SK-N-SH (cell line): Measurements from ENCODE around the gene C10orf120. TPM values are rescaled to one million over a fixed set of nuclear protein-coding genes. Genes with fewer than 3 reads are reported as not detected.

Experiments
- CTCF ChIA-PET: fragments of 300-600, 350-600 bp; formaldehyde crosslinking; extraction: SDS; loops from one replicate; lab custom pipeline; 2021; lab: Yijun Ruan, JAX
- POLR2A ChIA-PET: fragments of 350-600 bp; sonication (Branson Sonifier 250); formaldehyde crosslinking; extraction: SDS; loops from one replicate; lab custom pipeline; 2020; ENCODE audit warnings: antibody characterized with exemption, inconsistent platforms; lab: Yijun Ruan, JAX
- DNase-seq: peaks from one replicate; pipeline ENCODE4 v3.0.0; 2012
- H2AFZ ChIP-seq: fragments of 200-600 bp; sonication (generic); 2 replicates; pipeline ENCODE4 v1.8.1; 2016; ENCODE audit warnings: antibody characterized with exemption, mild to moderate bottlenecking, low read depth
- H3F3A ChIP-seq: fragments of 200-600 bp; sonication (generic); replicated peaks from 2 replicates; pipeline ENCODE3; 2016; ENCODE audit warnings: antibody characterized with exemption, mild to moderate bottlenecking; ENCODE audit not compliant: insufficient read depth
- H3K27ac ChIP-seq, 2 experiments: fragments of 200-500 bp in 1 of 2; fragments of 200-600 bp in 1 of 2; sonication (Bioruptor generic) in 1 of 2; sonication (generic), shearing (Covaris generic) in 1 of 2; 2 replicates each; pipeline versions ENCODE4 v1.5.1 to v1.6.1; 2014 to 2016; ENCODE audit warnings: low read depth in 2 of 2, inconsistent platforms in 1 of 2, low read length in 1 of 2, mild to moderate bottlenecking in 1 of 2, mixed read lengths in 1 of 2
- H3K27me3 ChIP-seq: fragments of 200-600 bp; sonication (generic), shearing (Covaris generic); 2 replicates; pipeline ENCODE4 v1.6.1; 2016; ENCODE audit warnings: mixed run types; ENCODE audit not compliant: insufficient read depth
- H3K36me3 ChIP-seq, 2 experiments: fragments of 200-500 bp in 1 of 2; fragments of 200-600 bp in 1 of 2; sonication (Bioruptor generic) in 1 of 2; sonication (generic) in 1 of 2; replicated peaks in 1 of 2; 2 replicates each; pipeline versions ENCODE3 to v1.5.1; 2014 to 2016; ENCODE audit warnings: low read length in 1 of 2, mild to moderate bottlenecking in 1 of 2; ENCODE audit not compliant: insufficient read depth in 2 of 2, control insufficient read depth in 1 of 2
- H3K4me1 ChIP-seq, 2 experiments: fragments of 200-500 bp in 1 of 2; fragments of 200-600 bp in 1 of 2; sonication (Bioruptor generic) in 1 of 2; sonication (generic), shearing (Covaris generic) in 1 of 2; 2 replicates each; pipeline versions ENCODE4 v1.5.1 to v1.6.1; 2014 to 2016; ENCODE audit warnings: low read depth in 1 of 2, low read length in 1 of 2, mixed run types in 1 of 2; ENCODE audit not compliant: insufficient read depth in 2 of 2, control insufficient read depth in 1 of 2
- H3K4me2 ChIP-seq: fragments of 200-600 bp; sonication (generic), shearing (Covaris generic); 2 replicates; pipeline ENCODE4 v1.6.1; 2017; ENCODE audit warnings: mixed run types
- H3K4me3 ChIP-seq, 2 experiments: fragments of 200-500 bp in 1 of 2; fragments of 200-600 bp in 1 of 2; sonication (Bioruptor generic) in 1 of 2; sonication (generic), shearing (Covaris generic) in 1 of 2; 2 replicates each; pipeline versions ENCODE4 v1.5.1 to v1.8.1; 2014 to 2016; ENCODE audit warnings: low read depth in 2 of 2, inconsistent platforms in 1 of 2, low read length in 1 of 2, mild to moderate bottlenecking in 1 of 2, mixed read lengths in 1 of 2, moderate library complexity in 1 of 2
- H3K79me2 ChIP-seq: fragments of 200-600 bp; sonication (generic); 2 replicates; pipeline ENCODE4 v1.8.1; 2017; ENCODE audit warnings: mild to moderate bottlenecking; ENCODE audit not compliant: insufficient read depth
- H3K9ac ChIP-seq: fragments of 200-600 bp; sonication (generic); 2 replicates; pipeline ENCODE4 v1.6.1; 2017; ENCODE audit warnings: mixed run types
- H3K9me2 ChIP-seq: fragments of 200-600 bp; sonication (generic); 2 replicates; pipeline ENCODE4 v1.6.1; 2017; ENCODE audit warnings: mixed run types
- H3K9me3 ChIP-seq: fragments of 200-600 bp; sonication (generic); 2 replicates; pipeline ENCODE4 v1.6.1; 2017; ENCODE audit warnings: mixed run types, mild to moderate bottlenecking, moderate library complexity
- H4K20me1 ChIP-seq: fragments of 200-600 bp; sonication (generic); 2 replicates; pipeline ENCODE4 v1.6.1; 2017; ENCODE audit warnings: mild to moderate bottlenecking, mixed run types; ENCODE audit not compliant: insufficient read depth
- CHD2 ChIP-seq: fragments of 150-350 bp; IDR thresholded peaks from 2 replicates; pipeline ENCODE4 v1.6.1; 2018; ENCODE audit warnings: low read length; ENCODE audit not compliant: partially characterized antibody
- ELF1 ChIP-seq: IDR thresholded peaks from 2 replicates; pipeline ENCODE4 v1.4.0; 2012
- FOSL2 ChIP-seq: IDR thresholded peaks from 2 replicates; pipeline ENCODE4 v1.4.0; 2012; ENCODE audit warnings: low read depth, mild to moderate bottlenecking, moderate library complexity, borderline replicate concordance
- GABPA ChIP-seq: IDR thresholded peaks from 2 replicates; pipeline ENCODE4 v1.4.0; 2012; ENCODE audit warnings: low read depth, mild to moderate bottlenecking
- MXI1 ChIP-seq: IDR thresholded peaks from 2 replicates; pipeline ENCODE4 v1.6.1; 2012; ENCODE audit warnings: mild to moderate bottlenecking, low read depth, low read length, improper control_type of control experiment
- POLR2AphosphoS5 ChIP-seq: IDR thresholded peaks from 2 replicates; pipeline ENCODE4 v1.6.1; 2012; ENCODE audit warnings: low read depth, low read length
- RAD21 ChIP-seq: IDR thresholded peaks from 2 replicates; pipeline ENCODE4 v1.6.1; 2012; ENCODE audit warnings: mild to moderate bottlenecking, low read length
- RCOR1 ChIP-seq: fragments of 150-350 bp; IDR thresholded peaks from 2 replicates; pipeline ENCODE4 v1.6.1; 2017; ENCODE audit warnings: antibody characterized with exemption, low read length
- RXRA ChIP-seq: IDR thresholded peaks from 2 replicates; pipeline ENCODE4 v1.4.0; 2012; ENCODE audit warnings: low read depth, mild to moderate bottlenecking, borderline replicate concordance
- TAF1 ChIP-seq: IDR thresholded peaks from 2 replicates; pipeline ENCODE4 v1.6.1; 2012; ENCODE audit warnings: low read depth, mild to moderate bottlenecking, low read length, moderate library complexity, borderline replicate concordance
- USF1 ChIP-seq: IDR thresholded peaks from 2 replicates; pipeline ENCODE4 v1.4.0; 2012; ENCODE audit warnings: low read depth, borderline replicate concordance
- WGBS: methylation state at CpG from one replicate; pipeline ENCODE4 v1.1.6; 2017; ENCODE audit warnings: low lambda C conversion rate; 5-methylcytosine and 5-hydroxymethylcytosine counted together
- polyA plus RNA-seq, 3 experiments: library from polyadenylated mRNA; depleted of rRNA; stranded (reverse); fragments of >200 nt; gene quantifications; 2 replicates each; pipeline ENCODE4 v1.2.3, GENCODE V29; 2012
- TF ChIP-seq, protein P1 (sequence below): IDR thresholded peaks from 2 replicates; pipeline ENCODE4; 2012

C10orf120 gene
- polyA plus RNA-seq, 1 of the 3 experiments (the other 2 are of a cell fraction), result not detected

GRCh38 chr10:122701652-122702051 is 2.0 kb upstream of the C10orf120 start:
- TF ChIP-seq TAF1, result no peak
- Histone ChIP-seq H3K9me2 (no peaks in the 10 kb centered on the region), H3K36me3 (no peaks in the 10 kb centered on the region), H3K27me3 (no peaks in the 10 kb centered on the region), H3F3A (no peaks in the 10 kb centered on the region), H2AFZ (no peak overlapping the region), H3K79me2 (no peaks in the 10 kb centered on the region), H3K27ac (no peak overlapping the region), H3K9ac (no peak overlapping the region), H3K9me3 (no peaks in the 10 kb centered on the region), H3K4me2 (no peak overlapping the region), H3K4me1 (no peaks in the 10 kb centered on the region), H4K20me1 (no peaks in the 10 kb centered on the region), H3K4me3 (no peak overlapping the region)
- ChIA-PET CTCF (interaction anchor here (0.7 to 2.9 kb wide), 4 partner anchors 13 to 404 kb away, joined by 3 to 9 read pairs (median 5); no protein-coding TSS in a partner anchor), POLR2A (no interaction called here)
- DNase-seq, result no peak
- WGBS, result 9% methylated on average over 2 of the region's 2 CpGs

GRCh38 chr10:122696687-122697086 is 3.0 kb downstream of the C10orf120 start:
- no peaks in the 10 kb centered on the region for H3K79me2 ChIP-seq
- no peak overlapping the region for H3K4me2 ChIP-seq
- H3K9ac ChIP-seq, result no peak overlapping the region
- ChIA-PET POLR2A (no interaction called here), CTCF (interaction anchor here (2.1 kb wide), 1 partner anchor 48 kb away, joined by 7 read pairs; no protein-coding TSS in a partner anchor)
- no peaks in the 10 kb centered on the region for H4K20me1 ChIP-seq
- H3K4me1 ChIP-seq, result no peaks in the 10 kb centered on the region
- H3K4me3 ChIP-seq, result no peak overlapping the region
- no peaks in the 10 kb centered on the region for H3K9me2 ChIP-seq
- H3K9me3 ChIP-seq, result no peaks in the 10 kb centered on the region
- H3K27ac ChIP-seq, result no peak overlapping the region
- no peak for DNase-seq
- 56% methylated on average over 1 of the region's 1 CpG for WGBS
- no peaks in the 10 kb centered on the region for H3K27me3 ChIP-seq
- H3K36me3 ChIP-seq, result no peaks in the 10 kb centered on the region
- H2AFZ ChIP-seq, result no peak overlapping the region
- TF ChIP-seq RXRA (no peak), CHD2 (no peak), RAD21 (no peak), FOSL2 (no peak), MXI1 (no peak), USF1 (no peak), ELF1 (no peak), POLR2AphosphoS5 (no peak), GABPA (no peak), RCOR1 (no peak)
- TF ChIP-seq, protein P1, sequence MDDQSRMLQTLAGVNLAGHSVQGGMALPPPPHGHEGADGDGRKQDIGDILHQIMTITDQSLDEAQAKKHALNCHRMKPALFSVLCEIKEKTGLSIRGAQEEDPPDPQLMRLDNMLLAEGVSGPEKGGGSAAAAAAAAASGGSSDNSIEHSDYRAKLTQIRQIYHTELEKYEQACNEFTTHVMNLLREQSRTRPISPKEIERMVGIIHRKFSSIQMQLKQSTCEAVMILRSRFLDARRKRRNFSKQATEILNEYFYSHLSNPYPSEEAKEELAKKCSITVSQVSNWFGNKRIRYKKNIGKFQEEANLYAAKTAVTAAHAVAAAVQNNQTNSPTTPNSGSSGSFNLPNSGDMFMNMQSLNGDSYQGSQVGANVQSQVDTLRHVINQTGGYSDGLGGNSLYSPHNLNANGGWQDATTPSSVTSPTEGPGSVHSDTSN, result no peak
- TF ChIP-seq, all 33 proteins: peak for 0
- H3F3A ChIP-seq, result no peaks in the 10 kb centered on the region
